Stimulated activated CD4-positive, alpha-beta T cell treated with anti-CD3 and anti-CD28 coated beads, Interleukin-12 subunit alpha, Interleukin-12 subunit beta, amount 100 ng/mL, for 48 hours (primary cell): ENCODE measurements around the gene ST6GALNAC3.

ENCODE experiments used
- DNase-seq, 3 donors: peaks; one replicate each; pipeline ENCODE4 v3.0.0-alpha.2; 2020; ENCODE audit warnings: low read depth in 2 of 3, low spot score in 1 of 3

Gene ST6GALNAC3

DNA sequence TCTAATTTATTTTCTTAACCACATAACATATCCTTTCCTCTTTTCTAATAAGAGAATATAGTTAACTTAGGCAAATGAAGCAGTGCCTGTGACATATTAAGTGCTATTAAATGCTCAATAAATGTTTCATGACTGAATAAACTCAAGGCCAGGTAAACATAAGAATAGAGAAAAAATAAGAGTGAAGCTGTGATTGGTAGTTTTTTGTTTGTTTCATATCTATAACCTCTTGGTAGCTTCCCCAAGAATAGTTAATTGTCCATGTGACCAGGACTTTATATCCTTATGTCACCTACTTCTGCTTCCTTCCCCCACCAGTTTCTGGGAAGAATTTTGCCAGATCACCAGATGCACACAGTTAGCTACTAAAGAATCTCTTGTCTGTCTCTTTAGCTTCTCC is 497.7 kb downstream of the ST6GALNAC3 start:
- no peak for DNase-seq

DNA sequence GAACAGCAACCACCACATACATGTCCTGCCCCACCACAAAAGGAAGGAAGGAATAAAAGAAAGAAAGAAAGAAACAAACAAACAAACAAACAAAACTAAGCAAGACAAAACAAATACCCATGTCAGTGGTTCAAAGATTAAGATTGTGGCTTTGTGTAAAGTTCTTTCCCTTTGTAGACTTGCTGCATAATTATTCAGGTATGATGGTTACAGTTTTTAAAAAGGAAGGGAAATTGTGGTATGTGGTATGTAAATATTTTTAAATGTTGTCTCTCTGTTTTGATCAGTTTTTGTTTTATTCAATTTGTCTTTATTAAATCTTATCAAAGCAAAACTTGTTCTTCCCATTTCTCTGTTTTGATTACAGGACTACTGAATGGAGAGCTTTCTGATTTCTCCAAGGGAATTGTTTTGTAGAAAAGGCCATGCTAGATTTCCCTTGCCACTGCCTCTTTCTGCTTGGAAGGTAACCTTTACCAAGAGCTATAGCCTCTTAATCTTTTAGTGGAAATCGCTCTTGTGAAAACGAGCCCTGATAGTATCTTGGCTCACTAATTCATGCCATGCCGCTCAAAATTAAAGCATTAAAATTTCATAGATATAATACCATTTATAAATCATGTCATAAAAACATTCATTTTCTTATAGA is 502.5 kb downstream of the ST6GALNAC3 start:
- DNase-seq: no peak

DNA sequence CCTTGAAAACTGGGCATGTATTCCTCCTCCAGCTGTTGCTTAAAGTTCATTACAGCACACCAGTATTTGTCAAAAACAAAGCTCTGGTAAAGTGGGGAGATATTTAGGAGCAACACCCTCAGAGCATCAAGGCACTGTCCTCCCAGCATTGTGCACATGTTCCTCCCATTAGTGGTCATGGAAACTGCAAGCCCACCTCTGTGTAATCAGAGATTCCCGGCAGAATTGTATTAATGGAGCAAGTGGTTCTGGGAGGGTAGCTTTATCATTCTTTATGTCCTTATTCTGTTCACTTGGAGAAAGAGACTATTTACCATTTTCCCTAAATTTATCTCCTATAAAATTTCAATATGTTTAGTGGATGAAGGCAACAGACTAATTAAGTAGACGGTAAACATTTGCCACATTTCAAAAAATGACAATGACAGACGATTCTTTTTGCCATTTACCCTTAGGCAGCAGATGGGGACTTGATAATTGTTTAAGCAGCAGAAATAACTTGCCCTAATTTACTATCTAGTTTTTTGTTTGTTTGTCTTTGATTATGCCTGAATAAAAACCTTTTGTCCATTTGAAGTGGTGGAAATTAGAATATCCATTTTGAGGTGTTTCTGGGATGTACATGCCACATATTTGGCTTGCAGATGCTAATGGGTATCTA is 503.1 kb downstream of the ST6GALNAC3 start:
- no peak for DNase-seq

DNA sequence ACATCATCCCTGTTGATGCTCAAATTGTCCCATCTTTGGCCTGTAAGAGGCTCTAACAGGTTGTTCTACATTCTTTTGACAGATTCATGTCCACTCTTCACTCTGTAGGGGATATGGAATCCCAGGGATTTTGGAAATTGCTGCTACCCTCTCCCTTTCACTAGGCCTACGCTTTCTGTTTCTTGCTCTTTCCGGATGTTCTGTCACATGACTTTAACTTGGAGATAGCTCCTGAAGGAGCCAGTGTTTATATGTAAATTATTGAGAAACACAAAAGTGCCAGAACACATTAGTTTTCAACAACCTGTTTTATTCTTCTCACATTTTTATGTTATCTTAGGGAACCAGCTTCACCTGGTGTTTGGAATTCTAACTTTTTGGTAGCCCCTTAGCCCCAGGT is 505.7 kb downstream of the ST6GALNAC3 start:
- no peak for DNase-seq

DNA sequence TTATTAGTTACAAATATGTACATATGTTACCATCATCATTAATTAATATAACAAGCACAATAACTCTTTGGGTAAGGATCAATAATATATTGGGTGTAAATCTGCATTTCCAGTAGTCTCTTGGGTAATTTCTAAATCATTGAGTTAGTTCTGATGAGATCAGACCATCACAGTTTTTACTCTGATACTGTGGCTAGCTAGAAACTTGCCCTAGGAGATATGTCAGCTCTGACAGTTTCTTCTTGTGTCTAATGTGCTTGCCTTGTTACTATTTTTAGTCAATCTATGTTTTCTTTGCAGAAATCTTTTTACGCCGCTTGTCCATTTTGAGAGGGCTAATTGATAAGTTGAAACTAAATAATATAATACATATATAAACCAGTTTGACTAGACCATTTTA is 507.2 kb downstream of the ST6GALNAC3 start:
- no peak for DNase-seq

DNA sequence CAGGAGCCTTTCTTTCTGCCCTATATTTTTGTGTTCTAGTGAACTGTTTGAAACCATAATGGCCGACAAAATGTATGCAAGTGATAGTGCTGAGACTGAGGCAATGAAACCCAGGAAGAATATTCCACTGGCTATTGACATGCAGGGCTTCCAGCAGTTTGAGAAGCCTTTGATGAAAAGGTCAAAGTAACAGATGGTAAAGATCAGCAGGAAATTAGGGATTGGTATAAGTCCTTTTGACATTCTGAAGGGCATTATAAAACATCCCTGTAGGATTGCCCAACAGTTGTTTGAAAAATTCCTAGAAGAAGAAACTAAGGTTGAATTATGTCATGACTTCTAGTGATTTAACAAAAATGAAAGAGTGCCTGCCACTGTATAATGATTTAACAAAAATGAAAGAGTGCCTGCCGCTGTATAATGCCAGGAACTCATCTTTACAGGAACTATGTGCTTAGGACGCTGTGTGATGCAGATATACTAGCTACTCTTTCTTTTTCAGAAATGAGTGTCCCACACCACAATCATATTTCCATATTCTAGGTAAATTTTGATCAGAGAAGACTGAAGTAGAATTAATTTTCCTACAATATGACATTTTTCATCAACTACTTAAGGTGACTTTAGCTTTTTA is 508.8 kb downstream of the ST6GALNAC3 start:
- no peak for DNase-seq

DNA sequence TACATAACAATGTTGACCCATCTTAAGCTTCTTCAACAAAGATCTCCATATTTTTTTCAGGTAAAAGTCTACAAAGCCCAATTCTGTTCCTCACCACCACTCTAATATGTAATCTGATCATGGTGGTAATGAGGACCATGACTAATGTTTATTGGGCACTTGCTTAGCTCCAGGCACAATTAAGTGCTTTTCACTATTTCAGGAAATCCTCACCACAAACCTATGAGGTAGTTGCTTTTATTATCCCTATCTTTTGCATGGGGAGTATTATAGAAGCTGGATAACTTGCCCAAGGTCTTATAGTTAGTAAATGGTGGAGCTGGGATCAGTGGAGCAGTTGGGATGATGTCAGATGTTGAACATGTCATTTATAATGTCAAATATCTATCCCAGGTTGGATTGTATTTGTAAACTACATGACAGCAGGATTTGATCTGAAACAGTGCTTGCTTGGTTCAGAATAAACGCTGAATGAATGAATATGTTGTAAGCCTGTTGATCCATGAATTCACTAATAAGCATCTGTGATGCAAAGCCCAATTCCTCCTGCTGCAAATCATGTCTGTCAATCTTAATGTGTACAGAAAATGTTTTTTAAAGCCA is 509.4 kb downstream of the ST6GALNAC3 start:
- no peak for DNase-seq

DNA sequence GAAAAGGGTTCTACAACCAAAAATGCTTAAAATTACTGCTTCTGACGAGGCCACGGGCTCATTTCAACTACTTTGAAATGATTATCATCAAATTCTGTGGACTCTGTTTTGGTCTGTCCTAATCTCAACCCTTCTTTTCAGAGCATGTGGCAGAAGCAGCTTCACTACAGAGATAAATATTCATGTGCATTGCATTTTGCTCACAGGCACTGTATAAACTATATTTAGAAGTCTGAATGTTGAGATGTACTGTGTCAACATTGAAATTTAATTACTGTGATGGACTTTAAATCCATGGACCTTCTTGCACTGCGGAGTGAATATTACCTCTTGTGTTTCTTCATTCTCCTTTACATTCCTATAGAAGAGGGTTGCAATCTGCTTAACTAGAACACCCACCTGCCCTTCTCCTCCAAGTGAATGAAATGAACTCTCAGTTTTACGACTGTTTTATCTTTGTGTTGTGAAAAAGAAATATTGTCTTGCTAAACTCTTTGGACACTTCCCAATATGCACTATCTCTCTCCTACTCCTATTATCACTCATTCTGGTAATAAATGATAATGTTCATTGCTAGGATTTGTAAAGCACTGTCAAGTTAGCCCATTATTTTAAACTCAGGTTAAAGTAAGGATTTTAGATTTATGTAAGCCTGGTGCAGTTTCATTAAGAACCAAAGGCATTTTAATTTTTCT is 511.6 kb downstream of the ST6GALNAC3 start:
- no peak for DNase-seq

DNA sequence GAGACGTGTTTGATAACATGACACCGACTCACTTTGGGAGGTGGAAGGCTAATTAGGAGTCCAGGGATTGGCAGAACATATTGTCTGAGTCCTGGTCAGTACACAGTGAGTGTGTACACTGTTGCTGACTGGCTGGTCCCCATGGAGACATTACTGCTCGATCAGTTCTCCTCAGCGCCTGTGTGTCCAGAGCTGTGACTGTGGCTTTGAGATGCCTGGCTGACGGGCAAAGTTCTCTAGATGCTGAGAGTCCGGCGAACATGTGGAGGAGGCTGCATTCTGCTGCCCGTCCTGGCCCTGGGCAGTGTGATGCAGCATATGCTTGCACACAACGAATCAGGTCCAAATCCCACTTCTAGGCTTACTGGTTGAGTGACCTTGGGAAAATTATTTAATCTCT is 512.7 kb downstream of the ST6GALNAC3 start:
- DNase-seq: no peak

DNA sequence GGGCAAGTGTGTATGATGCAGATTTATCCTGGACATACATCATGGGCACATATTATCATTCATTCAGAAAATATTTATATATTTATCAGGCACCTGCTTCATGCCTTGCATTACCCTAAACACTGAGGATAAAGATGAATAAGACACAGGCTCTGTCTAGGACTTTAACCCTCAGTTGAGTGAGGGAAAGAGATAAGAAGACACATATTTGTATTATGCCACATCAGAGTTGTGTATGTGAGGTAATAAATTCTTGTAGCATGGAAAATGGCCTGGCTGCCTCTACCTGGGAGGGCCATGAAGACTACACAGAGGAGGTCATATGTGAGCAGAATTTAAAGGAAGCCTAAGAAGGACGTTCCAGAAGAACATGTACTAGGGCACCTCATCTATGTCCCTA is 516.9 kb downstream of the ST6GALNAC3 start:
- no peak for DNase-seq

DNA sequence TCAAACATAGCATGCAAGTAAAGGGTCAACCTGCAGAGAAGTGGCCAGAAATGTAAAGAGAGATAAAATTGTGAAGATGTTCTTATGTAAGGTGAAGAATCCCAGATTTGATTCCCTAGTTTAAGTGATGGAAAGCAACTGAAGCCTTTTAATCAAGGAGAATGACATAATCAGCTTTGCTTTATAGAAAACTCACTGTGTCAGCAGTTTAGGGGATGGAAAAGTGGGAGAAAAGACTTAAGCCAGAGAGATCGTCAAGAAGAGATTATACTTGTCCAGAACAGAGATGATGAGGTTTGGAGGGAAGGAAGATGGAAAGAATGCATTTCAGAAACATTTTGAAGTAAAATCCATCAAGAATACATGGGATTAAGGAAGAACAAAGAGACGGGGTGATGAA is 517.4 kb downstream of the ST6GALNAC3 start:
- no peak for DNase-seq

DNA sequence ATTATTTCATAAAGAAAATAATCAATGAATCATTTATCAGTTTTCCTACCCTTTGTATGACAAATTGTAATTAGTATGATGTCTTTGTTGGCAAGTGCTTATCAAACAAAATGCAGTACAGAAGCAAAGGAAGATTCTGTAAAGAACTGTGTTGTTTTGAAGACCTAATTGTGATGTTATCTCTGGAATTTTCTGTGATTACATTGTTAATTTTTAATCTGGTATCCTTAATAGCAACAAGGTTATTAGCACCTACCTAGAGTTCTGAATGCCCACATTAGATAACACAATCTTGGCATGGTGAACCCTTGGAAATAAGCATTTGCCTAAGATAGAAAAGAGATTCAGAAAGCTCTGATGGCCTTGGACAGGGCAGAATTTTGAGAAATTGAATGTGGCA is 518.6 kb downstream of the ST6GALNAC3 start:
- no peak for DNase-seq

DNA sequence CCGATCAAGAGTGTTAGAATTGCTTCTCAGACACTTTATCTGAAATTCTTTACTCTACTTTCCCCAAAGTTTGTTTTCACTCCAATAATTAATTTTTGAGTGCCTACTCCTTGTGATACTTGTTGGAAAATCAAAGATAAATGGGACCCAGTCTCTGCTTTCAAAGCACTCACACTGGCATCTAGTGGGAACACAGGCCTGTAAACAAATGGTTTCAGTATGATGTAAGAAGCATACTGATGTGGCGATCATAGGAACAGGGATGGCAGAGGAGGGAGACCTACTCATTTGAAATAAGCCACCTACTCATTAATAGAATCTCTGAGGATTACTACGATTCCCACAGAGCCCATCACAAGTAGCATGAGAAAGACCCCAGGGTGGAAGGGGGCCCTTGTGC is 519.1 kb downstream of the ST6GALNAC3 start:
- no peak for DNase-seq

DNA sequence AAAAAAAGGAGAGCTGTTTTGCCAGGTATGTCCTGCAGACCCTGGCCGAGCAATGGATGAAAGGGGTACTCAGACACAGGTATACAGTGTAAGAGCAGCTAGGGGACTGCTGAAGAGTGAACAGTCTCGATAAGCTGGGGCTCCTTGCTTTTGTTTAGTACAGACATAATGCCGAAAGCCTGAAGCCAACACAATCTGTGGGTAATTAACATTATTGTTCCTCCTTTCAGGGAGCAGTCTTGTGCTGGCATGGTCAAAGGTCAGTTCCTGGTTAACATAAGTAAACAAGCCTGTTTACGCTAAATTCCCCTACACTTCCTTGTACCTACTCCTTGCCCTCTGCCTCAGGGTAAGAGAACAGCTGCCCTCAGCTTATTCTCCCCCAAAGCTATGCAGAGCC is 520.5 kb downstream of the ST6GALNAC3 start:
- DNase-seq: no peak

DNA sequence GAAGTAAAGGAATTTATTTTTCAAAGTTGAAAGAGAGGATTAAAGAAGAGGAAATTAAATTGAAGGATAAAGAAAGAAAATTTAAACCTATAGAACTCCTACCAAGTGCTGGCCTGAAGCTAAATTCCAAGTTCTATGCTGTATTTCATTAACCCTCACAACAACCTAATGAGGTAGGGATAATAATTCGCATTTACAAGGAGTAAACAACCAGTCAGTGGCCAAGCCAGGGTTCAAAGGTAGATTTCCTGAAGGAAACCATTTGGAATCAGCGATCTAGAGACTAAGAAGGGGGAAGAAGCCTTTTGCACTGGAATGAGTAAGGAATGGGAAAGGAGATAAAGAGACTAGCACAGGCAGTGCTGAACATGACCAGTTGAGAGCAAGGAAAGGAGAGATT is 526.9 kb downstream of the ST6GALNAC3 start:
- DNase-seq: no peak

DNA sequence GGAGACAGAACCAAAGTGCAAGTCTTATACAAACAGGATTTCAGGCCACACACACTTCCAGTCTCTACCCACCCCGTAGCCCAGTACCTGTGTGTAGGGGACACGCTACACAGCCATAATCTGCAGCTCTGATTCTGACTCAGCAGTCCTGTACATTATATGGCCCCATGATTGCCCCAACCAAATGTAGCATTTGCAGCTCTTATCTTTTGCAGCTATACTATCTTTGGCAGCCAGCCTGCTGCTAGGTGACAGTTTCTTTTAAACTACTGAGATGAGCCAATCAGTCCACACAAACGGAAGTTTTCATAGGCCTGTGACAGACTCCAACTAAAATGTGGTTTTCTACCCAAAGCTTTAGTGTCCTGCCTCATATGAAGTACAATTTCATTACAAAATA is 533.2 kb downstream of the ST6GALNAC3 start:
- no peak for DNase-seq

DNA sequence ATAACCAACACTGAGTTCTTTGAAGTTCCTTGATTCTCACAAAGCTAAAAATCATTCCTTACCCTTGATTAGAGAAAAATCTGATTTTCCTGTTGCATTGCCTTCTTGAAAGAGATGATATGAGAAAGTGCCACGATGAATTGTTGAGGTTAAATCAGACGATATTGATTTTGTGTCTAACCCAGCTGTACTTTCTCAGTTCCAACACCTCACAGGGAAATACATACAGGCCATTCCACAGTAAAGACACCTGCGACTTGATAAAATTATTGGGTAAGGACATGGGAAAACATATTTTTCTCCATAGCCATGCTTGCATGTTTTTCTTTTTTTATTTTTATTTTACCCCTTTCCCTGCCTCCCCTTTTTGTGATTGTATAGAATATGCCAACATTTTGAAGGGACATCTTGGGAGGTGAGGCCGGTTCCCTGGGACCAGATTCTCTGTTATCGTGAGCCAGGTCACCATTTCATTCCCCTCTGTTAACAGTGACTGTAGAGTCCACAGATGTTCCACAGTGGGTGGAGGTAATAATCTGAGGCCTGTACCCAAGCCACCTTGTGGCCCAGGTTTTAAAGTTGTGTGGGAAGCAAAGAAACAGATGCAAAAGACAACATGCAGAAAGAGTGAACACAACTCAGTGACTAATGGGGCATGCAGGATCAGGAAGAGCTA is 537.4 kb downstream of the ST6GALNAC3 start:
- no peak for DNase-seq

DNA sequence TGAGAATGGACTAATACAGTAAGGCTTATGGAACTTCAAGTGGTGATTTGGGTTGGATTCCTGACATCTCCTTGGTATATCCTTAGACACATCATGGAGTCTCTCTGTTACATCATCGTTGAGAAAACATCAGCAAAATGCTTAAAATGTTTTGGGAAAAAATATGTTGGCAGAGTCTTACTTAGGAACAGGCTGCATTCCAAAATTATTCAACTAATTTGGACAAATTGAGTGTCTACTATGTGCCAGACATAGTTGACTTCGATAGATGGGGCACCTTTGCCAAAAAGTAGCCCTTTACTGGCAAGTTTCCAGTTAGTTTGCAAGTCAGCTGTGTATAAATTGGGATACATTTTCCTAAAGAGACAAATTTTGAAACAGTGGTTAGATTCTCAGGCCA is 539.3 kb downstream of the ST6GALNAC3 start:
- DNase-seq: no peak

DNA sequence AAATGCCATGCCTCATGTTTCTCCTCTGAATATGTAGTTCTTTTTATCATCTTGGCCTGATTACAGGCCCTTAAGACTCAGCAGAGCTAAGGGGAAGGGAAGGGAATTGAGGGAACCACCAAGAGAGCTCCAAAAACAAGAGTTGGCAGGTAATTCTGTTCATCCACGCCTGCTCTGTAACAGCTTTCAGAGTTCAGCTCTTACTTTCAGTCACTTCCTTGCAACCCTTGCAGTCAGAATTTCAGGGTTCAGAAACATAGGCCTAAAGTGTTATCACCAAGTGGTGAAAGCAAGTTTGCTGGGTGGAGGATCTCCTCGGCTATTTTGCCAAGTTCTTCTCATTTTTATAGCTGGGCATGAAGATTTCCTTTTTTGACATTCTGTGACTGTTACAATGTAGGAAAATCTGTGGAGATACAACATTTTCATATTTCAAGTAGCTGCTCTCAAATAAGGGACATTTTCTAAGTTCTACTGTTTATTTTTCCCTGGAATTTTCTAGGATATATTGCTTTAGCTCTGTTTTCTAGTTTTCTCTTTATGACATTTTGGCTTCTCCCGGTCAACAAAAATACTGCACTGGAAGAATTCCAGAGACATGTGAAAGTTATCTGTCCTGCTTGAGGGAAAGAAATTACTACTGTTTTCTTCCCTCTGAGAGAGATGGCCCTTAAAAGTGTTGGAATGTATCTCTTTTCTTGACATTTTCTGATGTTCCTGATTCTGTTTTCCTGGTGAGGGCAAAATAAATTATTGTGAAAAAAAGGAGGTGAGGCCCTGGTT is 540.9 kb downstream of the ST6GALNAC3 start:
- no peak for DNase-seq

DNA sequence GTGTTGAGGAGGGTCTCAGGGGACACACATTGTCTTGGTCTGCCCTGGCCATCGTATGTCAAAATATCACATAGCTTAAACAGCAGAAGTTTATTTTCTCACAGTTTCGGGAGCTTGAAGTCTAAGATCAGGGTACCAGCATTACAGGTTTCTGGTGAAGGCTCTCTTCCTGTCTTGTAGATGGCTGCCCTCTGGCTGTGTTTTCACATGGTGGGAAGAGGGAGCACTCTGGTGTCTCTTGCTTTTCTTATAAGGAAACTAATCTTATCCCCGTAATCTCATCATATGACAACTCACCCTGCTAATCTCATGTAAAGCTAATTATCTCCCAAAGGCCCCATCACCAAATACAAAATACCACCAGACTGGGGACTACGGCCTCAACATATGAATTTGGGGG is 545.8 kb downstream of the ST6GALNAC3 start:
- DNase-seq: no peak
